ENCODE results near the gene SREBF2.
"Not testable (repeated sequence)": the region's sequence is repeated elsewhere in the genome, so short reads cannot be mapped to it uniquely, and the experiment has no call there.

Gene SREBF2

GRCh38 chr22:41863472-41863871, 30.6 kb downstream of the SREBF2 start:
- H3K27me3 ChIP-seq, result no peaks in the 10 kb centered on the region
- peaks cover 13 to 20% (median 18%) of the 10 kb centered on the region in 3 donors for H3K36me3 ChIP-seq
- H3K4me1 ChIP-seq, result peaks cover 0 to 16% (median 6%) of the 10 kb centered on the region in 4 donors
- no peak overlapping the region for H3K27ac ChIP-seq
- no peak overlapping the region for H3K4me3 ChIP-seq
- intact Hi-C loops (cut with DNase I; ENCODE audit: low total_unique reads), result no loop called here
- H3K9me3 ChIP-seq, result no peaks in the 10 kb centered on the region
- no peak for DNase-seq
- no peak for TF ChIP-seq CTCF (IDR thresholded peaks at IDR 0.05)

GRCh38 chr22:41868556-41868955, 35.7 kb downstream of the SREBF2 start:
- Histone ChIP-seq H3K4me3 (no peak overlapping the region), H3K27me3 (no peaks in the 10 kb centered on the region), H3K4me1 (no peaks in the 10 kb centered on the region), H3K9me3 (no peaks in the 10 kb centered on the region), H3K36me3 (peaks cover 55 to 70% (median 66%) of the 10 kb centered on the region in 3 donors), H3K27ac (no peak overlapping the region)
- intact Hi-C loops (cut with DNase I; ENCODE audit: low total_unique reads), result no loop called here
- no peak for TF ChIP-seq CTCF (IDR thresholded peaks at IDR 0.05)
- DNase-seq, result no peak

- H3K27me3 ChIP-seq; H3K27ac ChIP-seq; H3K4me1 ChIP-seq; DNase-seq; H3K9me3 ChIP-seq; H3K4me3 ChIP-seq; intact Hi-C loops (cut with DNase I; ENCODE audit: low total_unique reads): not testable (repeated sequence)
- H3K36me3 ChIP-seq, result peaks cover 70 to 84% (median 81%) of the 10 kb centered on the region in 3 donors
Observed at GRCh38 chr22:41870081-41870480, 37.2 kb downstream of the SREBF2 start.

- no peak for DNase-seq
- Histone ChIP-seq H3K4me3 (no peak overlapping the region), H3K27me3 (no peaks in the 10 kb centered on the region), H3K9me3 (no peaks in the 10 kb centered on the region), H3K4me1 (no peaks in the 10 kb centered on the region), H3K27ac (no peak overlapping the region), H3K36me3 (peaks cover 75 to 91% (median 88%) of the 10 kb centered on the region in 3 donors)
- TF ChIP-seq CTCF (IDR thresholded peaks at IDR 0.05), result no peak
- intact Hi-C loops (cut with DNase I; ENCODE audit: low total_unique reads), result no loop called here
Observed at GRCh38 chr22:41870786-41871185, 37.9 kb downstream of the SREBF2 start.

- no peak for TF ChIP-seq CTCF (IDR thresholded peaks at IDR 0.05)
- H3K4me1 ChIP-seq, result no peaks in the 10 kb centered on the region
- intact Hi-C loops (cut with DNase I; ENCODE audit: low total_unique reads), result no loop called here
- H3K27ac ChIP-seq, result no peak overlapping the region
- DNase-seq, result no peak
- H3K36me3 ChIP-seq, result peaks cover 89 to 97% (median 95%) of the 10 kb centered on the region in 3 donors
- no peaks in the 10 kb centered on the region for H3K9me3 ChIP-seq
- no peaks in the 10 kb centered on the region for H3K27me3 ChIP-seq
- no peak overlapping the region for H3K4me3 ChIP-seq
Observed at GRCh38 chr22:41873391-41873790, 40.5 kb downstream of the SREBF2 start.

GRCh38 chr22:41874090-41874489, 41.2 kb downstream of the SREBF2 start:
- intact Hi-C loops (cut with DNase I; ENCODE audit: low total_unique reads), result no loop called here
- H3K4me1 ChIP-seq, result no peaks in the 10 kb centered on the region
- DNase-seq, result no peak
- H3K9me3 ChIP-seq, result no peaks in the 10 kb centered on the region
- H3K27ac ChIP-seq, result no peak overlapping the region
- peaks cover 85 to 97% (median 94%) of the 10 kb centered on the region in 3 donors for H3K36me3 ChIP-seq
- TF ChIP-seq CTCF (IDR thresholded peaks at IDR 0.05), result no peak
- no peaks in the 10 kb centered on the region for H3K27me3 ChIP-seq
- H3K4me3 ChIP-seq, result no peak overlapping the region

Data from tibial artery (tissue), 4 donors.